Skeletal muscle tissue (tissue), 4 donors: ENCODE measurements around the gene MAGEF1. TPM values are rescaled to one million over a fixed set of nuclear protein-coding genes. Genes with fewer than 3 reads are reported as not detected.
"Not testable (repeated sequence)": the region's sequence is repeated elsewhere in the genome, so short reads cannot be mapped to it uniquely, and the experiment has no call there.

Source experiments
- H3K27ac ChIP-seq: one replicate; pipeline ENCODE4 v1.7.0; 2013; ENCODE audit warnings: mild to moderate bottlenecking, low read depth, low read length, inconsistent platforms
- H3K27me3 ChIP-seq, 3 donors: one replicate each; pipeline ENCODE4 v1.7.0; 2013; ENCODE audit warnings: low read length in 3 of 3; ENCODE audit not compliant: control insufficient read depth in 3 of 3, insufficient read depth in 3 of 3
- H3K36me3 ChIP-seq, 3 donors: one replicate each; pipeline ENCODE4 v1.7.0; 2013; ENCODE audit warnings: low read length in 3 of 3; ENCODE audit not compliant: control insufficient read depth in 3 of 3, insufficient read depth in 3 of 3
- H3K4me1 ChIP-seq, 3 donors: one replicate each; pipeline ENCODE4 v1.7.0; 2013; ENCODE audit warnings: low read length in 3 of 3, mild to moderate bottlenecking in 3 of 3; ENCODE audit not compliant: control insufficient read depth in 3 of 3, insufficient read depth in 3 of 3
- H3K4me3 ChIP-seq, 3 donors: one replicate each; pipeline ENCODE4 v1.7.0; 2013; ENCODE audit warnings: low read length in 3 of 3
- H3K9ac ChIP-seq, 3 donors: one replicate each; pipeline ENCODE4 v1.7.0; 2013; ENCODE audit warnings: low read length in 3 of 3, mild to moderate bottlenecking in 3 of 3, moderate library complexity in 2 of 3, low read depth in 1 of 3
- H3K9me3 ChIP-seq, 3 donors: one replicate each; pipeline ENCODE4 v1.7.0; 2013; ENCODE audit warnings: low read length in 3 of 3; ENCODE audit not compliant: control insufficient read depth in 3 of 3
- total RNA-seq: library from RNA; depleted of rRNA; stranded (reverse); fragments of >200 nt; gene quantifications from one replicate; pipeline ENCODE4 v1.2.3, GENCODE V29; 2014
- donor health status: Osteomylitis.

MAGEF1 gene
- total RNA-seq, 1 donor from 2014 or later: 36.0 TPM

DNA sequence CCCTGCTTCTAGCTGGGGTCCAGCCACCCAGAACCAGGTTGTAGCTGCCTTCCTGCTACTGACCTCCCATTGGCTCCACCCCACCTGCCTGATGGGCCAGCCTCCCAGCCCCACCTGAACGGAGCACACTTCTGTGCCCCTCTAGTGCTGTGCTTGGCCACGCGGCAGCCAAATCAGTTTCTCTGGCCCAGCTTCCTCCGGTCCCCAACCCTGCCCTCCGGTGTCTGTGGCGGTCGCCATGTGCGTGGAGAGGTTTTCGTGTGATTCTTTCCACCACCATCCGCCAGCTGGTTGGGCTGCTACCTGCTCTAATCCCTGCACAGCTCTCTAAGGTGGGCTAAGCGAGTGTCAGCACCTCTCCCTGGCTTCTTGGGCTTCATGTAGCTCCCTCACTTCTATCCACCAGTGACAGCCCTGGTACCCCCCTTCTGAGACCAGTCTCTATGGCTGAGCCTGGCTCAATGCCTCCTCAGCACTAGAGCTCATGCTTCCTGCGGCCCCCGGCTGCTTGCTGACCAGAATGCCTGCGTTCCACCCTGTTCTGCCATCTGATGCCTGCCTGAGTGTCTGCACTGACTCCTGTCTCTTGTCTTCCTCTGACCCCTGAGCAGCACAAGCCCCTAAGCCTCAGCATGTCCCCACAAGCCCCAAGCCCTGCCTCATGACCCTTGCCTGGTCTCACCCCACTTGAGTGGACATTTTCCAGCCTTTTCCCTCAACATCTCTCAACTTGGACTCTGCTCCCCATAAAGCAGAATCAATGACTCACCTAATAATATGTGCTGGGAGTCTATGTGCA is 23.2 kb upstream of the MAGEF1 start:
- no peaks in the 10 kb centered on the region for H3K36me3 ChIP-seq
- no peaks in the 10 kb centered on the region for H3K9me3 ChIP-seq
- H3K27me3 ChIP-seq: peaks cover 0 to 3% (median 0%) of the 10 kb centered on the region in 3 donors
- H3K27ac ChIP-seq: no peak overlapping the region
- H3K9ac ChIP-seq: no peak overlapping the region
- no peaks in the 10 kb centered on the region for H3K4me1 ChIP-seq
- no peak overlapping the region for H3K4me3 ChIP-seq

DNA sequence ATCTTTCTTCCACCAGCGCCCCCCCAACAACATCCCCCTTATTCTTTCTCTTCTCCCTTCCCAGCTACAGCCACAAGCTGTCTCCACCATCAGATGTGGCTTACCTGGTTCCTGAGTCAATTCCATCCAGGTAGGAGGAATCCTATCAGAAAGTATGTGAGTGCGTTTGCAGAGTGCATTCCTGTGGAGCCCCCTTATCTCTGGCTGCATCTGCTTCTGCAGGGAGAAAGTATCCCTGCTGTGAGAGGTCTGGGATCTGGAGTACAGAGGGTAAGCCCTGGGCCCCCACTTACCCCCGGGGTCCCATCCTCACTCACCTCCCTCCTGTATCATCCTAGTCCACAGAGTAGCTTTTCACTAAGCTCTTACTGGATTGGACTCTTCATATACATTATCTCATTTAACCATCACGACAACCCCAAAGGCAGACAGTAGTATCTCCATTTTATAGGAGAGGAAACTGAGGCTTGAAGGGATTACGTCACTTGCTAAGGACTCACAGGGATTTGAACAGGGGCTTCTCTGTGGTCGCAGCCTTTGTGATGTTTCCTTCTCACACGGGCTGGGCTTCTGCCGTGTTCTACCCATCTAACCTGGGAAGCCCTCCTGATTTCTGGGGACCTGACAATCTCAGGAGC is 22.2 kb upstream of the MAGEF1 start:
- H3K4me3 ChIP-seq: no peak overlapping the region

DNA sequence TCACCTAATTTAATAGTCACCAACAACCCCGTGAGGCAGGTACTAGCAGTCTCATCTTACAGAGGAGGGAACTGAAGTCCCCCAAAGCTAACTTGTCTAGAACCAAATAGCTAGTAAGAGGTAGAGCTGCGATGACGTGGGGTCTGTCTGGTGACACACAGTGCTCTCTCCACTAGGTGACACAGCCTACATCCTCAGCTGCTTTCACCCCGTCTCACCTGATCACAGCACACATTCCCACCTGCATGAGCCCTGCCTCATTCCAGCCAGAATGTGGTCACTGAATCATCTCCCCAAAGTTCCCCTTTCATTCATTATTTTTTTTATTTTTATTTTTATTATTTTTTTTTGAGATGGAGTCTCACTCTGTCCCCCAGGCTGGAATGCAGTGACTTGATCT is 21.3 kb upstream of the MAGEF1 start:
- no peak overlapping the region for H3K27ac ChIP-seq
- no peak overlapping the region for H3K9ac ChIP-seq
- H3K36me3 ChIP-seq: no peaks in the 10 kb centered on the region
- no peak overlapping the region for H3K4me3 ChIP-seq
- no peaks in the 10 kb centered on the region for H3K4me1 ChIP-seq
- H3K9me3 ChIP-seq: no peaks in the 10 kb centered on the region
- H3K27me3 ChIP-seq: peaks cover 0 to 3% (median 0%) of the 10 kb centered on the region in 3 donors

More for the DNA sequence above, 22.2 kb upstream of the MAGEF1 start:
- Histone ChIP-seq H3K27me3 (peaks cover 0 to 3% (median 0%) of the 10 kb centered on the region in 3 donors), H3K27ac (no peak overlapping the region), H3K9ac (no peak overlapping the region), H3K36me3 (no peaks in the 10 kb centered on the region), H3K9me3 (no peaks in the 10 kb centered on the region), H3K4me1 (no peaks in the 10 kb centered on the region)

DNA sequence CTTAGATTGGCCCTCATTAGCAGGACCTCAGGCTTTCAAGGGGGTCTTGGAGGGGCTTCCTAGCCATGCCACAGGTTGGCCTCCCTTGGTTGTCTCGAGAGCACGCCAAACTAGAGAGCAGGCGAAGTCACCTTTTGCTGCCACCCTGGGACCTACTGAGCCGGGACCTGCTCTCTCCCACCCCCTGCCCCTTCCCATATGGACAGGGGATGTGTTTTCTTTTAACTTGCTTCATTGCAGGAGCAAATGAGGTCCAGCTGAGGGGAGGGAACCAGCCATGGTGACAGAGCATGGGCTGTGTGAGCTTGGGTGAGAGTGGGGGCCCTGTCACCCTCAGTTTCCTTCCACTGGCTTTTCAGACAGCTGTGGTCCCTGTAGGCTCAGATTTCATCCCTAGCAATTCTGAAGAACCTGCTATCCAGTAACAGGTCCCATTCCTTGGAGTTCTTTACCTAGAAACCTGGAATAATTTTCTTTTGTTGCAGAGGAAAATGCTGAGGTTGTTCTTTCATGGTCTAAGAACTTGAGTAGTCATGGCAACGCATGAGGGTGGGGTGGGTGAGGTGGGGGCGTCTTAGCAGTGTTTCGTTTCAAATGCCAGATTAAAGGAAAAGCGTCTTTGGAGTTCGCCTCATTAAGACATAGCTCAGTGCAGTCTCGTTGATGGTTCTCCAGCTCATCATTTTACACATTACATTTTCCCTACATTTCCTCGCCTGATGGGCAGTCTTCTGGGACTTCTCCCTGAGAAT is 20.1 kb upstream of the MAGEF1 start:
- Histone ChIP-seq H3K36me3 (no peaks in the 10 kb centered on the region), H3K9ac (no peak overlapping the region), H3K9me3 (no peaks in the 10 kb centered on the region), H3K27ac (no peak overlapping the region), H3K4me1 (peaks cover 0 to 5% (median 4%) of the 10 kb centered on the region in 3 donors), H3K4me3 (no peak overlapping the region), H3K27me3 (peaks cover 0 to 3% (median 0%) of the 10 kb centered on the region in 3 donors)

DNA sequence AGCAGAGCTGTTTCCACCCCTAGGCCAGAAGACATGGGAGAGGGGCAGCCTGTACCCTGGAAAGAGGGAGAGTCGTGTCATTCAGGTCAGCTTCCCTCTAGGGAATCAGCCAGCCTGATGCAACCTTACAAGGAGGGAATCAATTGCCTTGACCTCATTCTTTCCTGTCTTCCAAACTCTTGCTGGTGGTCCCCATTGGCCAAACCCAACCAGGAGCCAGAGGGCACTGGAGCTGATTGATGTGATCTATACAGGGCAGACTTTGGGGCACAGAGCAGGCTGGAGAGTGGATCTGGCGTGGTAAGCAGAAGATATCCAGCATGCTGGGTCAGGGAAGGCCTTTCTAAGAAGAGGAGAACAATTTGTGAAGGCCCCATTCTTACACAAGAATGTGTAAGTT is 19.1 kb upstream of the MAGEF1 start:
- H3K4me1 ChIP-seq: peaks cover 0 to 5% (median 4%) of the 10 kb centered on the region in 3 donors
- H3K4me3 ChIP-seq: no peak overlapping the region
- H3K9ac ChIP-seq: no peak overlapping the region
- H3K36me3 ChIP-seq: no peaks in the 10 kb centered on the region
- no peak overlapping the region for H3K27ac ChIP-seq
- H3K27me3 ChIP-seq: peaks cover 0 to 3% (median 0%) of the 10 kb centered on the region in 3 donors
- H3K9me3 ChIP-seq: no peaks in the 10 kb centered on the region

DNA sequence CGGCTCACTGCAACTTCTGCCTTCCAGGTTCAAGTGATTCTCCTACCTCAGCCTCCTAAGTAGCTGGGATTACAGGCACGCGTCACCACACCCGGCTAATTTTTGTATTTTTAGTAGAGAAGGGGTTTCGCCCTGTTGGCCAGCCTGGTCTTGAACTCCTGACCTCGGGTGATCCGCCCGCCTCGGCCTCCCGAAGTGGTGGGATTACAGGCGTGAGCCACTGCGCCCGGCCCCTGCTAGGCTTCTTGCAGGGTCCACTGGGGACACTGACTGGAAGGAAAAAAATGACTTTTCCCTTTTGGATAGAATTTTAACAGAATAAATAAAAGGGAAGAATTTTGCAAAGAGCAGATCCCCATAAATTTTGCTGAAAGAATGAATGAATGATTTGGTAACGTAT is 17.3 kb upstream of the MAGEF1 start:
- not testable (repeated sequence) for H3K27me3 ChIP-seq, H3K36me3 ChIP-seq, H3K9ac ChIP-seq, H3K27ac ChIP-seq, H3K9me3 ChIP-seq, H3K4me1 ChIP-seq, H3K4me3 ChIP-seq

DNA sequence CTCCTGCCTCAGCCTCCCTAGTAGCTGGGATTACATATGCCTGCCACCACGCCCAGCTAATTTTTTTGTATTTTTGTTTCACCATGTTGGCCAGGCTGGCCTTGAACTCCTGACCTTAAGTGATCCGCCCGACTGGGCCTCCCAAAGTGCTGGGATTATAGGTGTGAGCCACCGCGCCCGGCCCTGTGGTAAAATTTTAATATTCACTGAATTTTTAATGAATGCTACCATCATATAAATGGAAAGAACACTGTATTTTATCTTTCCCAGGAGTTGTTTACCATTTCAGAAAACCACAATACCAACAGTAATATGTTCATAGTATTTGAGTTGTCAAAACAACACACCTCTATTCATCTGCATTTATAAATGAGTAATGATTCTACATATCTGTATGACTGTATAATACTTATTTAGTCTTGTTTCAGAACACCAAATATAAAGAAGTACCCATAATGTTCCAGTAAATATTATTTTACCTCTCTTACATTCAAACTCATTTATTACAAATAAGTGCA is 16.2 kb upstream of the MAGEF1 start:
- no peak overlapping the region for H3K27ac ChIP-seq
- no peak overlapping the region for H3K9ac ChIP-seq
- H3K27me3 ChIP-seq: no peaks in the 10 kb centered on the region
- H3K9me3 ChIP-seq: no peaks in the 10 kb centered on the region
- H3K36me3 ChIP-seq: no peaks in the 10 kb centered on the region
- no peak overlapping the region for H3K4me3 ChIP-seq
- peaks cover 0 to 5% (median 4%) of the 10 kb centered on the region in 3 donors for H3K4me1 ChIP-seq

DNA sequence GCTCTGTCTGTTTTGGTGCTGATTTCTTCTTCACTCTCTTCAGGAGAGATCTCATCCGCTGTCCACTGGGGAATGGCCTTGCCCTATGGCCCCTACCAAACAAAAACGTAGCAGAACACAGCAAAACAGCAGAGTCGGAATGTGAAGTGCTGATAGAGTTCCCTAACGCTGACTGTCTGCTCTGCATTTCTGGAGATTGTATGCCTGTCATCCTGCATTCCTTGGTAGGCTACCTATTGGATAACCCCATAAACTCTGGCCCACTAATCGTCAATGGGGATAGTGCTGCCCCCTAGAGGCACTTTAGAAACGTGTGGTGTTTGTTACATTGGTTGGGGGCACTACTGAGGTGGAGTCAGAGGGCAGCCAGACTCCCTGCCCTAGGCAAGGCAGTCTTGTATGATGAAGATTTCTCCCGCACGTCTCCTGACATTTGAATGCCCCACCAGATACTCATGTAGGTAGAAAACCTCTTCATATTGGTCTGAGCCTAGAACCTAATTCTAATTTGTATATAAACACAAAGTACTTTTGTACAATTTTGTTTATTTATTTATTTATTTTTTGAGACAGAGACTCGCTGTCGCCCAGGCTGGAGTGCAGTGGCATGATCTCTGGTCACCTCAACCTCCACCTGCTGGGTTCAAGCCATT is 15.6 kb upstream of the MAGEF1 start:
- Histone ChIP-seq H3K36me3 (no peaks in the 10 kb centered on the region), H3K9me3 (no peaks in the 10 kb centered on the region), H3K4me3 (no peak overlapping the region), H3K27me3 (no peaks in the 10 kb centered on the region), H3K9ac (no peak overlapping the region), H3K4me1 (peaks cover 0 to 5% (median 4%) of the 10 kb centered on the region in 3 donors), H3K27ac (no peak overlapping the region)

DNA sequence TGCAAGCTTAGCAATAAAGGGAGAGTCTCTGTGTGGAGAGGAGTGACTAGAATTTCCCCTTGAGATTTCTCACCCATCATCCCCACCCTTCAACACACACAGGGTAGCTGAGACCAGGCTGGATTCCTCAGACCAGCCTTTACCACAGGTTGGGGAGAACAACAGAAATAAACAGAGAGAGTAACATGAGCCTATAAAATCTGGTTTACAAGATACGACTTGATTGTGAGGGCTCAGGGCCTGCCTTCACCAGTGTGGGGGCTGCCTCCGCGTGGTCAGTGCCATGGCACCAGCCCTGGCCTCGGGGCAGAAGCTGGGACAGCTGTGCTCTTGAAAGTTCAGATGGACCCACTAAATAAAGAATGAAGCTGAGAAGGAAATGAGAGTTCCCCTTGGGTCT is 14.6 kb upstream of the MAGEF1 start:
- Histone ChIP-seq H3K4me1 (peaks cover 0 to 5% (median 4%) of the 10 kb centered on the region in 3 donors), H3K4me3 (no peak overlapping the region), H3K36me3 (no peaks in the 10 kb centered on the region), H3K27me3 (no peaks in the 10 kb centered on the region), H3K9me3 (no peaks in the 10 kb centered on the region), H3K9ac (no peak overlapping the region), H3K27ac (no peak overlapping the region)
